ENCODE data around the gene SPPL2B.
"Not testable (repeated sequence)": the region's sequence is repeated elsewhere in the genome, so short reads cannot be mapped to it uniquely, and the experiment has no call there.

SPPL2B gene, protein sequence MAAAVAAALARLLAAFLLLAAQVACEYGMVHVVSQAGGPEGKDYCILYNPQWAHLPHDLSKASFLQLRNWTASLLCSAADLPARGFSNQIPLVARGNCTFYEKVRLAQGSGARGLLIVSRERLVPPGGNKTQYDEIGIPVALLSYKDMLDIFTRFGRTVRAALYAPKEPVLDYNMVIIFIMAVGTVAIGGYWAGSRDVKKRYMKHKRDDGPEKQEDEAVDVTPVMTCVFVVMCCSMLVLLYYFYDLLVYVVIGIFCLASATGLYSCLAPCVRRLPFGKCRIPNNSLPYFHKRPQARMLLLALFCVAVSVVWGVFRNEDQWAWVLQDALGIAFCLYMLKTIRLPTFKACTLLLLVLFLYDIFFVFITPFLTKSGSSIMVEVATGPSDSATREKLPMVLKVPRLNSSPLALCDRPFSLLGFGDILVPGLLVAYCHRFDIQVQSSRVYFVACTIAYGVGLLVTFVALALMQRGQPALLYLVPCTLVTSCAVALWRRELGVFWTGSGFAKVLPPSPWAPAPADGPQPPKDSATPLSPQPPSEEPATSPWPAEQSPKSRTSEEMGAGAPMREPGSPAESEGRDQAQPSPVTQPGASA

DNA sequence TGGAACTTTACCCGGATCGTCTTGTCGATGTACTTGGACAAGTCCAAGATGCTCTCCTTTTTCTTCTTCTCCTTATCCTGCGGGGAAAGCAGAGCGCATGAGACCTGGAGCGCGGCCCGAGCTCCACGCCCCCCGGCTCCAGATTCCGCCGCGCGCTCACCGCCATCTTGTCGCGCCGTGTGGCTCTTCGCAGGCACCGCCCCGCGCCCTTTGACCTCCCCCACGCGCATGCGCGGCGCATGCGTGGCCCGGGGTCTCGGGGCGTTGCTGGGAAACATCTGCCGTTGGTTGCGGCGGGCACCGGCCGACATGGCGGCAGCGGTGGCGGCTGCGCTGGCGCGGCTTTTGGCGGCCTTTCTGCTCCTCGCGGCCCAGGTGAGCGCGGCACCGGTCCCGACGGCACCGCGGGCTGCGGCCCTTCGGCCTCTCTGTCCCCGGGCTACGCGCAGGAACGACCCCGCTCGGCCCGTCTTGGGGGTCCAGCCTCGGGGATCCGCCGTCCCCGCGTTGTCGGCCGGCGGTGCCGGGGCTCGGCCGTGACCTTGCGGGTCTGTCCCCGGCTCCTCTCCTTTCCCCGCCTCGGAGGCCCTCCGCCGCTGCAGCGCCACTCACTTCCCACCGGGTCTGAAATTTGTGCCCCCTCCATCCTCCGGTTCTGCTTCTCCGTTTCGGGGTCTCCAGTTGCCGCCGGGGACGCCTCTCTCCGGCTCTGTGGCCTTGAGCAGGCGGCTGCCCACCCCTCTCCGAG, at the start of gene SPPL2B, which contains the start of gene LSM7:
Gene SPPL2B (plus strand): TSS at position 284 of the 748 bp plus-strand sequence. CDS start 26 bp downstream, at position 310.
Gene LSM7 (minus strand): TSS at position 186 of the 748 bp plus-strand sequence. CDS start 20 bp downstream, at position 166.
- peak; percentile 97 for DNase-seq

DNA sequence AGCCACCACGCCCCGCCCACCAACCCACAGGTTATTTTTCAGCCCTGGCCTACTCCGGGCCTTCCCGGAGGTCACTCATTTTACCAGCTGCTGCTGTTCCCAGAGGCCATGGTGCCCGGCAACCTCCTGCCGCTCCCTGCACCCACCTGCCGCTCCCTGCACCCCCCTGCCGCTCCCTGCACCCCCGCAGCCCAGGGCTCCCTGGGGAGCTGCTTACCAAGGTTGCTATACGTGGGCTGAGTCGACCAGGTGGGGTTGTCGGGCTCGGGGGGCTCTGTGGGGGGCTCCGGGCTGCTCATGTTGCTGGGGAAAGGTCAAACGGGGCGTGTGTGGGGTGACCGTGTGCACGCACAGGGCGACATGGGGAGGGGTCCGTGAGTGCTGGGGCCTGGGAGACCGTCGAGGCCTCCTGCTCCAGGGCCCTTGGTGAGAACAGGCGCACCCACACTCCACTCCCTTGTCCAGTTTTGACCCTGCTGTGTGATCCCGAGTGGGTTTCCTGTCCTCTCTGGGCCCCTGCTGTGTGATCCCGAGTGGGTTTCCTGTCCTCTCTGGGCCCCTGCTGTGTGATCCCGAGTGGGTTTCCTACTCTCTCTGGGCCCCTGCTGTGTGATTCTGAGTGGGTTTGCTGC, 47.7 kb upstream of the SPPL2B start:
- no peak for DNase-seq

DNA sequence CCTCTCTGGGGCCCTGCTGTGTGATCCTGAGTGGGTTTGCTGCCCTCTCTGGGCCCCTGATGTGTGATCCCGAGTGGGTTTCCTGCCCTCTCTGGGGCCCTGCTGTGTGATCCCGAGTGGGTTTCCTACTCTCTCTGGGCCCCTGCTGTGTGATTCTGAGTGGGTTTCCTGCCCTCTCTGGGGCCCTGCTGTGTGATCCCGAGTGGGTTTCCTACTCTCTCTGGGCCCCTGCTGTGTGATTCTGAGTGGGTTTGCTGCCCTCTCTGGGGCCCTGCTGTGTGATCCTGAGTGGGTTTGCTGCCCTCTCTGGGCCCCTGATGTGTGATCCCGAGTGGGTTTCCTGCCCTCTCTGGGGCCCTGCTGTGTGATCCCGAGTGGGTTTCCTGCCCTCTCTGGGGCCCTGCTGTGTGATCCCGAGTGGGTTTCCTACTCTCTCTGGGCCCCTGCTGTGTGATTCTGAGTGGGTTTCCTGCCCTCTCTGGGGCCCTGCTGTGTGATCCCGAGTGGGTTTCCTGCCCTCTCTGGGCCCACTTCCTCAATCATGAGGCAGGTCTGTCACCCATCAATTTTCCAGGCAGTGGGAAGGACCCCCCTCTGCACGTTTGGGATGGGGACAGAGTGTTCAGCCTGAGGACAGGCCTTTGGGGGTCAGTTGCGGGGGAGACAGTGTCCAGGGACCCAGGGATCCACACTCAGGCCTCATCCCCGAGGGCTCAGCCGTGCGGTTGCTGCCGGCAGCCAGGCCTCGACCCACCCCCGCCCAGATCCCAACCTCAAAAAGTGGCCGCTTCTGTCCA, 47.0 kb upstream of the SPPL2B start:
- not testable (repeated sequence) for DNase-seq

DNA sequence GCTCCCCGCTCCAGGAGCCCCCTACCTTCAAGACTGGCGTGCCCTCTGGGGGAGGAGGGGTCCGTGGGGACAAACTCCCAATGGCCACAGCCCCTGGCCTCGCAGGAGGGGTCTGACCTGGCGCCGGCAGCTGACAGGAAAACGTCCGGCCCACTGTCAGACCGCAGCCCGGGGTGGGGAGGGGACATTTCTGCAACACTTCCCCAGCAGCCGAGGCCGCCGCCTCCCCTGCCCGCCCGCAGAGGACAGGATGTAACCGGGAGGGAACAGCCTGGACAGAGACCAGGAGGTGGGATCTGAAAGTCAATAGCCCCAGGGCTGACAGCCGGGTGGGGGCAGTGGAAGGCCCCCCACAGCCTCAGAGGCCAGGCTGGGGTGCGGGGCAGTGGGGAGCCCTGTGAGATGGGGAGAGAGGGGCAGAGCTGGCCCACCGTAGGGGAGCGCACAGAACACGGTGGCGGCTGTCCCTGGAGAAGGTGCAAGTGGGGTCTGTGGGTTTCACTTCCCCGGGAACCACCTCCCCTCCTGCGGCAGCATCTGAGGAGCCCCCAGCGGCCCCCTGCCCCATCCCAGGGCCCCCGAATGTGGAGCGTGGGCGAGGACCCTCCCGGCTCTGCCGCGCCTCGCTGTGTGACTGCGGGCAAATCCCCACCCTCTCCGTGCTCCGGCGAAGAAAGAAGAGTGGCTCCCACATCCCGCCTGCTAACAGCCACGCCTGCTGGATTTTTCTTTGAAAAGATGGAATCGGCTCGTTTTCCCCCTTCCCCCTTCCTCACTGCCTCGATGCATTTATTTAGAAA, 46.2 kb upstream of the SPPL2B start, which contains the start of gene PEAK3:
Gene PEAK3 (minus strand): TSS at position 114 of the 800 bp plus-strand sequence. CDS start 1,244 bp downstream, outside the sequence.
- DNase-seq, result peak; percentile 64

DNA sequence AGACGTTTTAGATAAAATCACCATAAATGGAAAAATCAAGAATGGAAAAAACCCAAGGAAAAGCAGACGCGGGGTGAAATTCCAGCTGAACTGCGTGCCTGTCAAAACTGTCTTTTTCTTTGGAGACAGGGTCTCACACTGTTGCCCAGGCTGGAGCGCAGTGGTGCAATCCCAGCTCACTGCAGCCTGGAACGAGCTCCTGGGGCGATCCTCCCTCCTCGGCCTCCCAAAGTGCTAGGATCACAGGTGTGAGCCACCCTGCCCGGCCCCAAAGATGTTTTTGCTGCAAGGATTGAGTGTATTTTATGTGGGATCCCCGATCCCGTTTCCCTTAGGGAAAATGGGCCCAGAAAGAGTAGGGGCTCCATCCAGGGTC, 45.6 kb upstream of the SPPL2B start:
- DNase-seq, result no peak

DNA sequence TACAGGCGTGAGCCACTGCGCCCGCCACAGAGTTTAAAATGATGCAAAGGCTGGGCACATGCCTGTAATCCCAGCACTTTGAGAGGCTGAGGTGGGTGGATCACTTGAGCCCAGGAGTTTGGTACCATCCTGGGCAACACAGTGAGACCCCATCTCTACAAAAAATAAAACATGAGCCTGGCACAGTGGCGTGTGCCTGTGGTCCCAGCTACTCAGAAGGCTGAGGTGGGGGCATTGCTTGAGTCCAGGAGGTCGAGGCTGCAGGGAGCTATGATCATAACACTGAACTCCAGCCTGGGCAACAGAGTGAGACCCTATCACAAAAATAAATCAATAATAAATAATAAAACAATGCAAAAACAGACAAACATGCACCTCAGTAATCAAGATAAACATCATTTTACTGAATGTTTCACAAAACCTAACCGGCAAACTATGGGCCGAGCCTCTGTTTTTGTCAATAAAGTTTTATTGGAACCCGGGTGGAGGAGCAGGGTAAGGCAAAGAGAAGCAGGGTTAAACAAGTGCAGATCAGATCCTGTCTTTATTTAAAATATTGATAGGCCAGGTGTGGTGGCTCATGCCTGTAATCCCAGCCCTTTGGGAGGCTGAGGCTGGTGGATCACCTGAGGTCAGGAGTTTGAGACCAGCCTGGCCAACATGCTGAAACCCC, 44.5 kb upstream of the SPPL2B start:
- DNase-seq, result no peak

DNA sequence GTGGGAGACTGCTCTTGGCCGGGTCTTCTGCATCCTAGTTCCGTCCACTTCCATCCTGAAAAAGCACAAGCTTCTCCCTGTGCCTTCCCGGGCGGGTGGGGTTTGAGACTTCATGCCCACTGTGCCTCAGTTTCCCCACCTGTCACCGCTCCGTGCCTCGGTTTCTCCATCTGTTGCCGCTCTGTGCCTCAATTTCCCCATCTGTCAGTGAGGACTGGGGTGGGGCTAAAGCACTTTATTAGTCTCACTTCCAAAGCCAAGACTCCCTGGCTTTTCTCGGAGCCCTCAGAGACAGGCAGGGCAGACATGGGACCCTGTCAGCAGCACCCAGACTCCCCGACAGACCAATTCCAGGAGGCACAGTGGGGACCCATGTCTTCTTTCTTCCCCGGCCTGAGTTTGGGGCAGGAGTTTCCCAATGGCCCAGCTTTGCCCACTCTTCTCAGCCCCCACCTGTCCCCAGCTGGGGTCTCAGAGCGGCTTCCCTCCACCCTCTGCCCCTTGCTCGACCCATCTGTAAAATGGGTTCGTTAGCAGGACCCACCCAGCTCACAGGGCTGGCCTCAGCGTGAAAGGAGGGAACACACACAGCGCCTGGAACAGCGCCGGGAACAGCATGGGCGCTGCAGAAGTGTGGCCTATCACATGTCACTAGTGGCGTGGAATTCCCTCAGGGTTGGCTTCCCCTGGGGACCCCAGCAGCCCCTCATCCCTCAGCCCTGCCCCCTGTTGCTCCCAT, 41.9 kb upstream of the SPPL2B start:
- DNase-seq, result no peak

DNA sequence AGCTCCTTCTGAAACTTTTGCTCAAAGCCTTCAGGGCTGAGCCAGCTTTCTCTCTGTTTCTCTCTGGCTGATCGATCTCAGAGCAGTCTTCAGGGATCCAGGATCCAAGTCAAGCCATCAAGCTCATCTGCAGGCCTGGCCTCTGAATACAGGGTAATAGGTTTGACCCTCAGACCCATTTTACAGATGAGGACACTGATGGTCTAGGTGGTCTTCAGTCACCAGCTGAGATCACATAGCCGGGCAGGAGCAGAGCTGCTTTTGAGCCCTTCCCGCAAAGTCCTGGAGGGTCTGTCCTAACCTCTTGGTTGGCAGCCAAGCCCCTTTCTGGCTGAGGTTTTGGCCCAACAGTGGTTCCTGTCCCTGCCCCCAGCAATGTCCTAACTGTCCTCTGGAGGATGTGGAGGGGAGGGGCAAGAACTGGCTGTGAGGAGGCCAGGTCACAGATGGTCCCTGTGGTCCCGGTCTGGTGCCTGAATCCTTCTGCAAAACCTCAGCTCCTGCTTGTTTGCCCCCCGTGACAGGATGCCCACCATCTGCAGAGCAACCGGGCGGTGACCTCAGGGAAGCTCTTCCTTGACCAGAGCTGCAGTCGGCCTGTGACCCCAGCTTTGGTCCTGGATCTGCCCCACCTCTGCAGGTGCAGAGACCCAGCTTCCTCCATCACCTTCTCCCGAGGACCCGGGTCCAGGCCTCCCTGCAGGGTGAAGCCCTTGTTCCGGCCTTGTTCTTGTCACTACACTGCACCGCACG, 40.7 kb upstream of the SPPL2B start:
- DNase-seq, result no peak

DNA sequence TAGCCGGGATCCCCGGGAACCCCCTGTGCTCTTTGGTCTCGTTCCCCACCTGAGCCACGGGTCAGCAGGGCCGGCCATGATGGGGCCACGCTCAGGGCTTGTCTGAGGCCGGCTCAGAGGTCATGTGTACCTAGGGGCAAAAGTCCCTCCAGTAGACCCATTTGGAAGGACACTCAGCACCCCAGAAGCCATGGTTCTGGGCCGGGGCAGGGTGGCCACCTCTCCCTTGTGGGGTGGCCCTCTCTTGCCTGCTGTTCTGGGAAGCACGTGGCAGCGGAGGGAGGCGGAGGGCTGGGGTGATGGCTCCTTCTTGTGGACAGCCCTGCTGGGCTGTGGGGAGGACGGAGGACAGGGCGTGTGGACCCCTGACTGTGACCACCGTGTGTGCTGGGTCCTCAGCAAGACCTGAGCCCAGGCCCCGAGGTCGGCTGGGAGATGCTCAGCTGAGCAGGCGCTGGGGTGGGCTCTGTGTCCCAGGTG, 40.1 kb upstream of the SPPL2B start:
- no peak for DNase-seq

DNA sequence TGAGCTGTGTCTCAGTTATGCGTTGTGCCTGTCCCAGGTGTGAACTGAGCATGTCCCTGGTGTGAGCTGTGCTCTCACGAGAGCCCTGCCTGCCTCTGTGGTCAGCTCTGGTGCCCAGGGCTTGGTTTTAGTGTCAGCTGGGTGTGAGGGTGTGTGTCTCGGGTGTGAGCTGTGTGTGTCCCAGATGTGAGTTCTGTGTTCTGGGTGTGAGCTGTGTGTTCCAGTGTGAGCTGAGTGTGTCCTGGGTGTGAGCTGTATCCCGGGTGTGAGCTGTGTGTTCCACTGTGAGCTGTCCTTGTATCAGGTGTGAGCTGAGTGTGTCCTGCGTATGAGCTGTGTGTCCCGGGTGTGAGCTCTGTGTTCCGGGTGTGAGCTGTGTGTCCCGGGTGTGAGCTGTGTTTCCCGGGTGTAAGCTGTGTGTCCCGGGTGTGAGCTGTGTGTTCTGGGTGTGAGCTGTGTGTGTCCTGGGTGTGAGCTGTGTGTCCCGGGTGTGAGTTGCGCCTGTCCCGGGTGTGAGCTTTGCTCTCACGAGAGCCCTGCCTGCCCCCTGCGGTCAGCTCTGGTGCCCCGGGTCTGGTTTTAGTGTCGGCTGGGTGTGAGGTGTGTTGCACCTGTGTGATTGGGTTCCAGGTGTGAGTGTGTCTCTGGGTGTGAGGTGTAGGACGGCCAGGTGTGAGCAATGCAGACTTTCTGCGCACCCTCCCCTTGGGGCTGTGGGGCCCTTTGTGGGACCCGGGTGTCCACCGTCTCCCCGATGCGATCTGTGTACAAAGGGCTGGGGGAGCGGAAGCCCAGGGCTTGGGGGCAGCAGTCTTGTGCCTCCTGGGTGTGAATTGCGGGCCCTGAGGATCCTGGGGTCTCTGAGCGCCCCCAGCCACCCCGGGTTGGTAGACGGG, 39.4 kb upstream of the SPPL2B start:
- DNase-seq, result no peak

DNA sequence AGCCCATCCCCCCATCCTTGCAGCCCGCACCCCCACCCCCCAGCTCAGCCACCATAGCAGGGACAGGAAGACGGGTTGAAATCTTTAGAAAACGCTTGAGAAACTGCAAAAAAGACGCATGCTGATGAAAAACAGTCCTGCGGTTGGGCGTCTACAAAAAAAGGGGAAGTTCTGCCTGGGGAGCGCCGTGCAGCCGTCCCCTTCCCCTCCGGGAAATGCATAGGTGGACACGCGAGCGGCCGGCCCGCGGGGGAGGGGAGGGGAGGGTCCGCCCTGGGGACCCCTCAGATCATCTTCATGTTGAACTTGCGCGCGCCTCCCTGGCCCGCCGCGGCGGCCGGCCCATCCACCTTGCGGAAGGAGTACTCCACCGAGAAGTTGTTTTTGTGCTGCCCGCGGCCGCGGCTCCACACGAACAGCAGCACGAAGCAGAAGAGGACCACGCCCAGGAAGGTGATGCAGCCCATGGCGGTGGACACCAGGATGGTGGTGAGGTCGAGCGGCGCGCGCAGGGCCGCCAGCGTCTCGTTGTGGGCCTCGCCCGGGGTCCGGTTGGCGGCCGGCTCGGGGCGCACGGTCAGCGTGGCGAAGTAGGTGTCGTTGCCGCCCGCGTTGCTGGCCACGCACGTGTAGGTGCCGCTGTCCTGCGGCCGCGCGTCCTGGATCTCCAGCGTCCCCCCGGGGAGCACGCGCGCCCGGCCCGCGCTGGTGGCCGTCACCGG, 38.6 kb upstream of the SPPL2B start:
- peak; percentile 75 for DNase-seq

DNA sequence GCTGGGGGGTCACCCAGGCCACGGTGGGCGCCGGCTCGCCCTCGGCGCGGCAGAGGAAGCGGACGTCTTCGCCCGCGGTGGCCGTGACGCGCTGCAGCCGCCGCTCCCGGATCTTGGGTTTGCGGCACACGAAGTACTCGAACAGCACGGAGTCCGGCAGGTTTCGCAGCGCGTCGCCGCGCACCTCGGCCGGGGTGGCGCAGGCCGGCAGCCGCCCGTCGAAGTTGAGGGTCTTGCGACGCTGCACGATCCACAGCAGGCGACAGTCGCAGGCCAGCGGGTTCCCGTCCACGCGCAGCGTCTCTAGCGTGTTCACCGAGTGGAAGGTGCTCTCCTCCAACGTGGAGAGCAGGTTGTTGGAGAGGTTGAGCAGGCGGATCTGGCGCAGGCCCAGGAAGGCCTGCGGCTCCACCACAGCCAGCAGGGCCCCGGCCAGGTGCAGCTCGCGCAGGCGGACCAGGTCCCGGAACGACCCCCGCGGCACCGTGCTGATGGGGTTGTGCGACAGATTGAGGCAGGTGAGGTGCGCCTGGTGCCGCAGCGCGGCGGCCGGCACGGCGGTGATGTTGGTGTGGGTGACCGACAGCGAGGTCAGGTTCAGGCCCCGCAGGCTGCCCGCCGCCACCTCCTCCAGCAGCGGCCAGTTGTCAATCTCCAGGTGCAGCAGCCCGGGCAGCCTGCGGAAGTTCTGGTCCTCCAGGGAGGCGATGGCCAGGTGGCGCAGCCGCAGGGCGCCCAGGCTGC, 37.9 kb upstream of the SPPL2B start:
- no peak for DNase-seq

DNA sequence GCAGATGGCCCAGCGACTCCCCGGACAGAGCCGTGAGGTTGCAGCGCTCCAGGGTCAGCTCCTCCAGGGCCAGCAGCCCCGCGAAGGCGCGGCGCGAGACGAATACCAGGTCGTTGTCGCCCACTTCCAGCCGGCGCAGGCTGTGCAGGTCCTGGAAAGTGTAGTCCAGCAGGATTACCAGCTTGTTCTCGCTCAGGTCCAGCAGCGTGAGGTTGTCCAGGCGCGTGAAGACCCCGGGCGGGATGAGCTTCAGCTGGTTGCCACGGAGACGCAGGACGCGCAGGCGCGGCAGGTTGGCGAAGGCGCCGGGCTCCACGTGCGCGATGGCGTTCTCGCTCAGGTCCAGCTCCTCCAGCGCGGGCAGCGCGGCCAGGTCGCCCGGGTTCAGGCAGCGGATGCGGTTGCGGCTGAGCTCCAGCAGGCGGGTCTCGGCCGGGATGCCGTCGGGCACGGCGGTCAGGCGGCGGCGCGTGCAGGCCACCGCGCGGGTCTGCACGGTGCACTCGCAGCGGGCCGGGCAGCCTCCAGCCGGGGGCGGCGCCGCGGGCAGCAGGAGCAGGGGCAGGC, 37.2 kb upstream of the SPPL2B start:
- DNase-seq, result no peak

DNA sequence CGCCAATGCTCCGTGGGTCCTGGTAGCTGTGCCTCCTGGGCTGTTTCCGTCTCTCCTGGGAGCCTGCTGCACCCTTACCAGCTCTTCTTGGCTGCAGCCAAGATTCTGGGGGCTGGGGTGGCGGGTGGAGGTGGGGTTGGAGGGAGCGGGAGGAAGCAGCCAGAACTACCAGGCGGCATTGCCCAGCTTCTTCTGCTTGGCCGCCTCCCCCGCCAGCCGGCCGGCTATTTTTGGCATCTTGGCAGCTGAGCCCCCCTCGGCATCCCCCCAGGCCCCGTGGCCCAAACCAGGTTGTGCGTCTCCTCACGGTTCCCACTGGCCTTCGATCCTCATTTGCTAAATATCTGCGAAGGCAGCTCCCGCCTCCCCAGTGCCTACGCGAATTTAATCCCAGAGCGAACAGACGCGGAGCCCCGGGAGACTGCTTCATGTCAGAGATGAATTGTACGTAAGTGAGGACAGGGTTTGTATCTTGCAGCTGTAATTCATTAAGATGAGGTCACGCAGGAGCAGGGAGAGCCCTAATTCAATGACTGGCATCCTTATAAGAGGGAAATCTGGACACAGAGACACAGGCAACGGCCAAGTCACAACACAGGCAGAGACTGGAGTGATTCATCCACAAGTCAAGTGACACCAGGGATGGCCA, 33.7 kb upstream of the SPPL2B start:
- DNase-seq, result no peak

DNA sequence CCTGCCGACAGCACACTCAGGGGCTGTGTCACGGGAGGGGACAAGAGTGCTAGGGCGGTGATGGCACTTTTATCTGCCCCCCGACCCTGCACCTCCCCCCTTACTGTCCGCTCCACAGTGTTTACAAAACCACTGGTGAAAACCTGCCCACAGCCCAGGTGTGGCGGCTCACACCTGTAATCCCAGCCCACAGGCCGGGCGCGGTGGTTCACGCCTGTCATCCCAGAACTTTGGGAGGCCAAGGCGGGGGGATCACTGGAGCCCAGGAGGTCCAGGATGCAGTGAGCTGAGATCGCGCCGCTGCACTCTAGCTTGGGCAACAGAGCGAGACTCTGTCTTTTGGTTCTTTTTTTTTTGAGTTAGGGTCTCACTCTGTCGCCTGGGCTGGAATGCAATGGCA, 32.3 kb upstream of the SPPL2B start:
- DNase-seq, result no peak

DNA sequence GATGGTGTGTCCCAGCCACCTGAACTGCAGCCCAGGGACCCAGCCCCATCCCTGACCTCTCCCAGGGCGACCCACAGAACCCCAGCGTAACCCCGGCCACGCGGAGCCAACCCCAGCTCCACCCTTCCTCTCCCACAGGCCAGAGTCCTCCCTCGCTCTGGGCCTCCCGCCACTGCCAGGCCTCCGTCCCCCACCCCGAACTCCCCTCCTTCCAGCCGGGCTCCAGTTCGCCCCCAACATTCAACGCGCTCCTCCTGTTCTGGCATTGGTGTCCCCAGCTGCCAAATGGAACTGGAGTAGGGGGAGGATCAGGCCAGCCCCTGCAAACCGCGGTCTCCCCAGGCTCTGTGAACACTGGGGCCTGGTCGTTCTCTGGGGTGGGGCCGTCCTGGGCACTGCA, 28.0 kb upstream of the SPPL2B start:
- no peak for DNase-seq

All from activated CD8-positive, alpha-beta memory T cell treated with anti-CD3 and anti-CD28 coated beads, Interleukin-2, amount 50 U/mL, for 48 hours (primary cell).